Measurements from ENCODE around the gene RNF148. TPM values are rescaled to one million over a fixed set of nuclear protein-coding genes. Genes with fewer than 3 reads are reported as not detected.

RNF148 gene
- total and polyA plus RNA-seq, 2 experiments from 2014 or later = 2.2 TPM; not detected in 1

DNA sequence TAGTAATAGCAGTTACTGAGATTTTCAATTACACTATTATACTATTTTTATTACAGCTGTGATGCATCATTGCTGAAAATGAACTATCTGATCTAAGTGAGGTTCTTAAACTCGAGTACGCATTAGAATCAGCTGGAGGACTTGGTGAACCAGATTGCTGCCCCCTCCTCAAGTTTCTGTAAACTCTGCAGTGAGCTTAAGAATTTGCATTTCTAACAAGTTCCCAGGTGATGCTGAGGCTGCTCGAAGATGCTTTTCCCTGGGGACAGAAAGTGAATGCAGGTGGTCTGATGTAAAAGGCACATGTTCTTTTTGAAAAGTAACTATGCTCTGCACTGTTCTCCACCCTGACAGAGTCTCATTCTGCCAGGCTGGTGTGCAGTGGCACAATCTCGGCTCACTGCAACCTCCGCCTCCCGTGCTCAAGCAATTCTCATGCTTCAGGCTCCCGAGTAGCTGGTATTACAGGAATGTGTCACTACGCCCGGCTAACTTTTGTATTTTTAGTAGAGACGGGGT, 16.3 kb downstream of the RNF148 start:
- H3K36me3 Mint-ChIP-seq (ENCODE audit: low read depth) = no peaks in the 10 kb centered on the region
- H3K27me3 Mint-ChIP-seq (ENCODE audit: insufficient read depth, low read depth, poor library complexity) = peaks cover 4% of the 10 kb centered on the region
- Histone ChIP-seq H3F3A (replicated peaks; ENCODE audit: low read depth) (no peaks in the 10 kb centered on the region; the same call in 1 of the 2 replicates), H3K4me3 (no peak overlapping the region), H3K79me2 (replicated peaks; ENCODE audit: insufficient read depth) (no peaks in the 10 kb centered on the region), H3K27ac (ENCODE audit: low read depth) (peak overlapping the region; percentile 39; the same call in 1 of the 2 replicates), H3K4me2 (peak overlapping the region; percentile 29; the same call in 1 of the 2 replicates), H3K27me3 (ENCODE audit: insufficient read depth) (no peaks in the 10 kb centered on the region), H3K4me1 (ENCODE audit: insufficient read depth) (peaks cover 28% of the 10 kb centered on the region), H4K20me1 (replicated peaks; ENCODE audit: insufficient read depth) (no peaks in the 10 kb centered on the region), H2AFZ (no peak overlapping the region), H3K36me3 (ENCODE audit: insufficient read depth) (no peaks in the 10 kb centered on the region), H3K9me2 (ENCODE audit: insufficient read depth) (no peaks in the 10 kb centered on the region)
- H3K4me1 Mint-ChIP-seq = peaks cover 41% of the 10 kb centered on the region
- peak overlapping the region; percentile 37 for H3K27ac Mint-ChIP-seq
- DNase-seq (ENCODE audit: low spot score) = peak; percentile 78
- no peaks in the 10 kb centered on the region; the same call in 2 of the 3 replicates for H3K9me3 Mint-ChIP-seq
- ATAC-seq = peak; percentile 76
- no peak overlapping the region for H3K4me3 Mint-ChIP-seq
- TF ChIP-seq NANOG (IDR thresholded peaks at IDR 0.05; ENCODE audit: borderline replicate concordance) (no peak), ZNF331 (CRISPR knock-in tag; IDR thresholded peaks at IDR 0.05; ENCODE audit: low read depth) (no peak), EZH2phosphoT487 (IDR thresholded peaks at IDR 0.05; ENCODE audit: unreplicated experiment) (no peak), JUNB (IDR thresholded peaks at IDR 0.05; ENCODE audit: unreplicated experiment) (no peak), CTCF (conservative IDR thresholded peaks at IDR 0.05; ENCODE audit: low read depth in 2 of 2) (no peak), CREB1 (CRISPR knock-in tag; IDR thresholded peaks at IDR 0.05; ENCODE audit: low read depth) (no peak), ZNF114 (CRISPR knock-in tag; IDR thresholded peaks at IDR 0.05) (no peak), STAT1 (IDR thresholded peaks at IDR 0.05; ENCODE audit: unreplicated experiment) (no peak), POLR2AphosphoS5 (IDR thresholded peaks at IDR 0.05; ENCODE audit: low read depth) (no peak), EZH2 (IDR thresholded peaks at IDR 0.05; ENCODE audit: low read depth, unreplicated experiment) (no peak)
- TF ChIP-seq, protein P1, sequence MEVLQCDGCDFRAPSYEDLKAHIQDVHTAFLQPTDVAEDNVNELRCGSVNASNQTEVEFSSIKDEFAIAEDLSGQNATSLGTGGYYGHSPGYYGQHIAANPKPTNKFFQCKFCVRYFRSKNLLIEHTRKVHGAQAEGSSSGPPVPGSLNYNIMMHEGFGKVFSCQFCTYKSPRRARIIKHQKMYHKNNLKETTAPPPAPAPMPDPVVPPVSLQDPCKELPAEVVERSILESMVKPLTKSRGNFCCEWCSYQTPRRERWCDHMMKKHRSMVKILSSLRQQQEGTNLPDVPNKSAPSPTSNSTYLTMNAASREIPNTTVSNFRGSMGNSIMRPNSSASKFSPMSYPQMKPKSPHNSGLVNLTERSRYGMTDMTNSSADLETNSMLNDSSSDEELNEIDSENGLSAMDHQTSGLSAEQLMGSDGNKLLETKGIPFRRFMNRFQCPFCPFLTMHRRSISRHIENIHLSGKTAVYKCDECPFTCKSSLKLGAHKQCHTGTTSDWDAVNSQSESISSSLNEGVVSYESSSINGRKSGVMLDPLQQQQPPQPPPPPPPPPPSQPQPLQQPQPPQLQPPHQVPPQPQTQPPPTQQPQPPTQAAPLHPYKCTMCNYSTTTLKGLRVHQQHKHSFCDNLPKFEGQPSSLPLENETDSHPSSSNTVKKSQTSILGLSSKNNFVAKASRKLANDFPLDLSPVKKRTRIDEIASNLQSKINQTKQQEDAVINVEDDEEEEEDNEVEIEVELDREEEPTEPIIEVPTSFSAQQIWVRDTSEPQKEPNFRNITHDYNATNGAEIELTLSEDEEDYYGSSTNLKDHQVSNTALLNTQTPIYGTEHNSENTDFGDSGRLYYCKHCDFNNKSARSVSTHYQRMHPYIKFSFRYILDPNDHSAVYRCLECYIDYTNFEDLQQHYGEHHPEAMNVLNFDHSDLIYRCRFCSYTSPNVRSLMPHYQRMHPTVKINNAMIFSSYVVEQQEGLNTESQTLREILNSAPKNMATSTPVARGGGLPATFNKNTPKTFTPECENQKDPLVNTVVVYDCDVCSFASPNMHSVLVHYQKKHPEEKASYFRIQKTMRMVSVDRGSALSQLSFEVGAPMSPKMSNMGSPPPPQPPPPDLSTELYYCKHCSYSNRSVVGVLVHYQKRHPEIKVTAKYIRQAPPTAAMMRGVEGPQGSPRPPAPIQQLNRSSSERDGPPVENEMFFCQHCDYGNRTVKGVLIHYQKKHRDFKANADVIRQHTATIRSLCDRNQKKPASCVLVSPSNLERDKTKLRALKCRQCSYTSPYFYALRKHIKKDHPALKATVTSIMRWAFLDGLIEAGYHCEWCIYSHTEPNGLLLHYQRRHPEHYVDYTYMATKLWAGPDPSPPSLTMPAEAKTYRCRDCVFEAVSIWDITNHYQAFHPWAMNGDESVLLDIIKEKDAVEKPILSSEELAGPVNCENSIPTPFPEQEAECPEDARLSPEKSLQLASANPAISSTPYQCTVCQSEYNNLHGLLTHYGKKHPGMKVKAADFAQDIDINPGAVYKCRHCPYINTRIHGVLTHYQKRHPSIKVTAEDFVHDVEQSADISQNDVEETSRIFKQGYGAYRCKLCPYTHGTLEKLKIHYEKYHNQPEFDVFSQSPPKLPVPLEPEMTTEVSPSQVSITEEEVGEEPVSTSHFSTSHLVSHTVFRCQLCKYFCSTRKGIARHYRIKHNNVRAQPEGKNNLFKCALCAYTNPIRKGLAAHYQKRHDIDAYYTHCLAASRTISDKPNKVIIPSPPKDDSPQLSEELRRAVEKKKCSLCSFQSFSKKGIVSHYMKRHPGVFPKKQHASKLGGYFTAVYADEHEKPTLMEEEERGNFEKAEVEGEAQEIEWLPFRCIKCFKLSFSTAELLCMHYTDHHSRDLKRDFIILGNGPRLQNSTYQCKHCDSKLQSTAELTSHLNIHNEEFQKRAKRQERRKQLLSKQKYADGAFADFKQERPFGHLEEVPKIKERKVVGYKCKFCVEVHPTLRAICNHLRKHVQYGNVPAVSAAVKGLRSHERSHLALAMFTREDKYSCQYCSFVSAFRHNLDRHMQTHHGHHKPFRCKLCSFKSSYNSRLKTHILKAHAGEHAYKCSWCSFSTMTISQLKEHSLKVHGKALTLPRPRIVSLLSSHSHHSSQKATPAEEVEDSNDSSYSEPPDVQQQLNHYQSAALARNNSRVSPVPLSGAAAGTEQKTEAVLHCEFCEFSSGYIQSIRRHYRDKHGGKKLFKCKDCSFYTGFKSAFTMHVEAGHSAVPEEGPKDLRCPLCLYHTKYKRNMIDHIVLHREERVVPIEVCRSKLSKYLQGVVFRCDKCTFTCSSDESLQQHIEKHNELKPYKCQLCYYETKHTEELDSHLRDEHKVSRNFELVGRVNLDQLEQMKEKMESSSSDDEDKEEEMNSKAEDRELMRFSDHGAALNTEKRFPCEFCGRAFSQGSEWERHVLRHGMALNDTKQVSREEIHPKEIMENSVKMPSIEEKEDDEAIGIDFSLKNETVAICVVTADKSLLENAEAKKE (CRISPR knock-in tag; IDR thresholded peaks at IDR 0.05) = no peak
- TF ChIP-seq, protein P2, sequence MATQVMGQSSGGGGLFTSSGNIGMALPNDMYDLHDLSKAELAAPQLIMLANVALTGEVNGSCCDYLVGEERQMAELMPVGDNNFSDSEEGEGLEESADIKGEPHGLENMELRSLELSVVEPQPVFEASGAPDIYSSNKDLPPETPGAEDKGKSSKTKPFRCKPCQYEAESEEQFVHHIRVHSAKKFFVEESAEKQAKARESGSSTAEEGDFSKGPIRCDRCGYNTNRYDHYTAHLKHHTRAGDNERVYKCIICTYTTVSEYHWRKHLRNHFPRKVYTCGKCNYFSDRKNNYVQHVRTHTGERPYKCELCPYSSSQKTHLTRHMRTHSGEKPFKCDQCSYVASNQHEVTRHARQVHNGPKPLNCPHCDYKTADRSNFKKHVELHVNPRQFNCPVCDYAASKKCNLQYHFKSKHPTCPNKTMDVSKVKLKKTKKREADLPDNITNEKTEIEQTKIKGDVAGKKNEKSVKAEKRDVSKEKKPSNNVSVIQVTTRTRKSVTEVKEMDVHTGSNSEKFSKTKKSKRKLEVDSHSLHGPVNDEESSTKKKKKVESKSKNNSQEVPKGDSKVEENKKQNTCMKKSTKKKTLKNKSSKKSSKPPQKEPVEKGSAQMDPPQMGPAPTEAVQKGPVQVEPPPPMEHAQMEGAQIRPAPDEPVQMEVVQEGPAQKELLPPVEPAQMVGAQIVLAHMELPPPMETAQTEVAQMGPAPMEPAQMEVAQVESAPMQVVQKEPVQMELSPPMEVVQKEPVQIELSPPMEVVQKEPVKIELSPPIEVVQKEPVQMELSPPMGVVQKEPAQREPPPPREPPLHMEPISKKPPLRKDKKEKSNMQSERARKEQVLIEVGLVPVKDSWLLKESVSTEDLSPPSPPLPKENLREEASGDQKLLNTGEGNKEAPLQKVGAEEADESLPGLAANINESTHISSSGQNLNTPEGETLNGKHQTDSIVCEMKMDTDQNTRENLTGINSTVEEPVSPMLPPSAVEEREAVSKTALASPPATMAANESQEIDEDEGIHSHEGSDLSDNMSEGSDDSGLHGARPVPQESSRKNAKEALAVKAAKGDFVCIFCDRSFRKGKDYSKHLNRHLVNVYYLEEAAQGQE (IDR thresholded peaks at IDR 0.05; ENCODE audit: unreplicated experiment) = no peak
- TF ChIP-seq, protein P3, sequence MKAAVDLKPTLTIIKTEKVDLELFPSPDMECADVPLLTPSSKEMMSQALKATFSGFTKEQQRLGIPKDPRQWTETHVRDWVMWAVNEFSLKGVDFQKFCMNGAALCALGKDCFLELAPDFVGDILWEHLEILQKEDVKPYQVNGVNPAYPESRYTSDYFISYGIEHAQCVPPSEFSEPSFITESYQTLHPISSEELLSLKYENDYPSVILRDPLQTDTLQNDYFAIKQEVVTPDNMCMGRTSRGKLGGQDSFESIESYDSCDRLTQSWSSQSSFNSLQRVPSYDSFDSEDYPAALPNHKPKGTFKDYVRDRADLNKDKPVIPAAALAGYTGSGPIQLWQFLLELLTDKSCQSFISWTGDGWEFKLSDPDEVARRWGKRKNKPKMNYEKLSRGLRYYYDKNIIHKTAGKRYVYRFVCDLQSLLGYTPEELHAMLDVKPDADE (IDR thresholded peaks at IDR 0.05) = no peak
